GM23248 (cell line): Measurements from ENCODE around the gene LRRFIP1.

Experiments
- EZH2 ChIP-seq: fragments of 200-600 bp; sonication (generic); IDR thresholded peaks from 2 replicates; pipeline ENCODE4 v1.6.1; 2018; ENCODE audit warnings: antibody characterized with exemption, mild to moderate bottlenecking; ENCODE audit not compliant: insufficient read depth, poor library complexity, severe bottlenecking
- EZH2phosphoT487 ChIP-seq: fragments of 200-600 bp; sonication (generic); IDR thresholded peaks from 2 replicates; pipeline ENCODE4 v1.6.1; 2018; ENCODE audit warnings: antibody characterized with exemption, moderate library complexity, mild to moderate bottlenecking, low read depth; ENCODE audit not compliant: insufficient read depth

- TF ChIP-seq EZH2phosphoT487 (no peak), EZH2 (no peak)
Observed at GRCh38 chr2:237652854-237653253, 25.5 kb downstream of the LRRFIP1 start.
